ENCODE data around the gene LRP1B. TPM values are rescaled to one million over a fixed set of nuclear protein-coding genes. Genes with fewer than 3 reads are reported as not detected.

Gene LRP1B
- total and polyA plus RNA-seq, 5 experiments from 2014 or later, result not detected

DNA sequence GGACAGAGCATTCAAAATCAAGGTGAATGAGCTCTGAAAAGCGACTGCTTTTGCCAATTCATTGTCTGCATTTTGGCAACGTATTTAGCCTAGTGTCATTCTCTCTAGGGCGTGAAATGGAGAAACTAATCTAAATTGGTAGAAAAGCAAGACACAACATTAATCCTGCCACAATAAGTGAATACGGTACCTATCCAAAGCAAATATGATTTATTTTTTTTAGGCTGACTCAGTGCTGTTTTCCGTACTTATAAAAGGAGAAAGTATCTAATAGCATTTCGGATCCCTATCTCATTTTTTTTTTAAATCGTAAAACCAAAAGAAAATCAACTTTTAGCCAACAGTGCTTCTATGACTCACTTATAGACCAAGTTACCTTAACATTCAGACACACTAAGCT, 672.5 kb downstream of the LRP1B start:
- DNase-seq, result no peak
- no peak for ATAC-seq
- Mint-ChIP-seq H3K36me3 (no peaks in the 10 kb centered on the region), H3K4me1 (no peaks in the 10 kb centered on the region), H3K4me3 (no peak overlapping the region), H3K27me3 (no peaks in the 10 kb centered on the region), H3K27ac (no peak overlapping the region), H3K9me3 (peaks cover 0 to 26% (median 3%) of the 10 kb centered on the region in 9 donors)
- POLR2A ChIA-PET, result no interaction called here

DNA sequence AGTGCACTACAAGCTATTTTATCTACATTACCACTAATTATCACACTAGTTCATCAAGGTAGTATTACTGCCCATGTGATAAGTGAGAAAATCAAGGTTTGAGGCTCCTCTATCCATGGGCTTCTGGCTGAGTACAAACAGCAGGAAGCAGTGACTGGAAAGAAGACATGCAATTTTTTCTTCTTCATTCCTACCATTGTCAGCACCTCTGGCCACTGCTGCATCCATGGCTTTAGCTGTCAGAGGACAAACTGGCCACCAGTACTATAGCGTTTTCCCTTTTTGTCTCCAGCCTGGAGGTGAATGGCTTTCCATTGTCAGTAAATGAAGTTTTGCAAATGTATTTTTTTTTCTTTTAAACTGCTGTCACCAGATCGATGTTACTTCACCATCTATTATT, 674.9 kb downstream of the LRP1B start:
- no peak overlapping the region for H3K27ac Mint-ChIP-seq
- ATAC-seq, result no peak
- H3K4me1 Mint-ChIP-seq, result no peaks in the 10 kb centered on the region
- POLR2A ChIA-PET, result no interaction called here
- H3K9me3 Mint-ChIP-seq, result peaks cover 0 to 26% (median 5%) of the 10 kb centered on the region in 9 donors
- no peaks in the 10 kb centered on the region for H3K36me3 Mint-ChIP-seq
- no peak for DNase-seq
- no peak overlapping the region for H3K4me3 Mint-ChIP-seq
- no peaks in the 10 kb centered on the region for H3K27me3 Mint-ChIP-seq

- H3K9me3 Mint-ChIP-seq, result peaks cover 0 to 26% (median 4%) of the 10 kb centered on the region in 9 donors
- no peaks in the 10 kb centered on the region for H3K36me3 Mint-ChIP-seq
- no peak overlapping the region for H3K27ac Mint-ChIP-seq
- ATAC-seq, result no peak
- POLR2A ChIA-PET, result no interaction called here
- H3K4me1 Mint-ChIP-seq, result no peaks in the 10 kb centered on the region
- H3K27me3 Mint-ChIP-seq, result no peaks in the 10 kb centered on the region
- DNase-seq, result no peak
- no peak overlapping the region for H3K4me3 Mint-ChIP-seq
Observed at GRCh38 chr2:141455211-141455826, 675.5 kb downstream of the LRP1B start.

DNA sequence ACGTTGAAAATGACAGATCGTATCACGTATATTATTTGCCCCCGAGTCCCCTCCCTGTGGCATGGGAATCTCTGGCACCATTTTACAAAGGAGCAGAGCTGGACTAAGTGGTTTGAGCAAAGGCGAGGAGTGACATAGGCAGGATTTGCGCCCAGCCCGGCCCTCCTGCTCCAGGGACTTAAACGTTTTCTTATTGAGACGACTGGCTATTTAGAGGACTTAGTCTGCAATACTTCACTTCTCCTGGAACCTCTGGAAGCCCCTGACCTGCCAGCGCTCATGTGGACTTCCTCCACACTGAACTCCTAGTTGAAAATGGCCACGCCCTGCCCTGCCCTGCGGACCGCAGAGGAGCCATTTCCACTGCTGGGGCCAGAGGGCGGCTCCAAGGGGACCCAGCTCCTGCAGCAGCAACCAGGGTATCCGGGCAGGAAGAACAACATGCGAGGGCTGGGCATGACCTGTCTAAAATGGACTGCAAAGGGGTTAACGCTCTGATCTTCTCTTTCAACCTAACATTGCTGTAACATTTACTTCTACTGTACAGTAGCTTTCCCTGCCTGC, 690.7 kb downstream of the LRP1B start:
- Mint-ChIP-seq H3K27ac (no peak overlapping the region), H3K27me3 (no peaks in the 10 kb centered on the region), H3K9me3 (peaks cover 0 to 22% (median 4%) of the 10 kb centered on the region in 9 donors), H3K36me3 (no peaks in the 10 kb centered on the region), H3K4me3 (no peak overlapping the region), H3K4me1 (no peaks in the 10 kb centered on the region)
- ATAC-seq, result no peak
- POLR2A ChIA-PET, result no interaction called here
- DNase-seq, result no peak

- Mint-ChIP-seq H3K27ac (no peak overlapping the region), H3K9me3 (peaks cover 0 to 22% (median 6%) of the 10 kb centered on the region in 9 donors), H3K4me3 (no peak overlapping the region), H3K27me3 (no peaks in the 10 kb centered on the region), H3K36me3 (no peaks in the 10 kb centered on the region), H3K4me1 (no peaks in the 10 kb centered on the region)
- DNase-seq (no peak), ATAC-seq (no peak)
- POLR2A ChIA-PET, result no interaction called here
Observed at GRCh38 chr2:141439524-141439923, 691.3 kb downstream of the LRP1B start.

DNA sequence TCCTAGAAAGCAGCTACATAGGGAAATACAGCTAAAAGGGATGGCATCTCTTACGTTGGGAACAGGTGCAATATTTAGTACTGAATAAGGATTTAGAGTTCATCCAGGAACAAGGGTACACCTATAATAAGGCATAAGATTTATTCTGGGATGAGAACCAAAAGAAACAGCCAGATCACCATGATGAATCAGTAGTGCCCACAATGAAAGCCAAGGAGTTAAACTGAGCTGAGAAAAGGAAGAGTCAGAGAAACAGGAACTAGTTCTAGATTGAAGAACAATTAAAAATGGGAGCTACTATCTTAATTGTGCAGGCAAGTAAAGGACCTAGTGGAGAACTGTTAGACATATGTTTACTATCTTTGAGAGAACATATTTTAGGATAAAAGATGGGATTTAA, 692.3 kb downstream of the LRP1B start:
- Mint-ChIP-seq H3K4me3 (no peak overlapping the region), H3K27ac (no peak overlapping the region), H3K4me1 (no peaks in the 10 kb centered on the region), H3K9me3 (peaks cover 0 to 23% (median 7%) of the 10 kb centered on the region in 9 donors), H3K36me3 (no peaks in the 10 kb centered on the region), H3K27me3 (no peaks in the 10 kb centered on the region)
- POLR2A ChIA-PET, result no interaction called here
- DNase-seq, result no peak
- no peak for ATAC-seq

DNA sequence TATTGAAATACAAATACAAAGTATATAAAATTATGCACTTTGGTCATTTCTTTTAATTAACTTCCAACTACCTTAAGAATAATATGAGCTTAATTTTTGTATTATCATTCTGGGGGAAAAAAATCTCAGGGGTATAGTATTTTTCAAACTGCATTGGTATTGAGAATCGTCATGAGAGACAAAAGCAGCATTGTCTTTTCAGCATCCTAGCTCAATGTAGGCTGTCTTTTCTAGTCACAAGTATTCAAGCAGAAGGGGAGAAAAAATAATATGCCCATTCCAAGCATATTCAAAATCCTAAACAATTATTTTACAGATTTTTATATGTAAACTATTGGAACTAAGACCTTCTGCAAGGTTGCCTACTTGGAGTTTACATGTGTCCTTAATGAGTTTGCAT, 693.3 kb downstream of the LRP1B start:
- Mint-ChIP-seq H3K4me1 (no peaks in the 10 kb centered on the region), H3K27me3 (no peaks in the 10 kb centered on the region)
- POLR2A ChIA-PET, result no interaction called here

DNA sequence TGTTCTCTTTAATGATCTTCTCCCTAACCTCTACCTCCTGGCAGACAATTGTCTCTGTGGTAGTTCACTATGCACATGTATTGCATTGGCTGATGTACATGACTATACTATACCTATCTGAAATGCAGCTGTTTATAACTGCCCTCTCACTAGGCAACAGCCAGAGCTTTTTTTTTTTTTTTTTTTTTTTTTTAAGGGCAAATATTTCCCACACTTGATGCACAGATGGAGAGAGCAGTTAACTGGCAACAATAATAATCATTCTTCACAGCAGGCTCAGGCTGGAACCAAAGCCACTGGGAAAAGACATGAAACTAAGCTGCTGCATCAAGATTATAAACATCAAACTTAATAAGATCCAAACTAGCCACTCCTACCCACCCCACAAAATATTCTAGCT, 707.7 kb downstream of the LRP1B start:
- no peak overlapping the region for H3K4me3 Mint-ChIP-seq
- no peak overlapping the region for H3K27ac Mint-ChIP-seq
- DNase-seq, result no peak
- peaks cover 0 to 16% (median 7%) of the 10 kb centered on the region in 9 donors for H3K9me3 Mint-ChIP-seq
- no peak for ATAC-seq
- no peaks in the 10 kb centered on the region for H3K36me3 Mint-ChIP-seq
- H3K27me3 Mint-ChIP-seq, result no peaks in the 10 kb centered on the region
- POLR2A ChIA-PET, result no interaction called here
- H3K4me1 Mint-ChIP-seq, result no peaks in the 10 kb centered on the region

More for the DNA sequence above, 693.3 kb downstream of the LRP1B start:
- H3K27ac Mint-ChIP-seq, result no peak overlapping the region
- H3K9me3 Mint-ChIP-seq, result peaks cover 0 to 32% (median 7%) of the 10 kb centered on the region in 9 donors
- ATAC-seq (no peak), DNase-seq (no peak)
- no peak overlapping the region for H3K4me3 Mint-ChIP-seq
- H3K36me3 Mint-ChIP-seq, result no peaks in the 10 kb centered on the region

DNA sequence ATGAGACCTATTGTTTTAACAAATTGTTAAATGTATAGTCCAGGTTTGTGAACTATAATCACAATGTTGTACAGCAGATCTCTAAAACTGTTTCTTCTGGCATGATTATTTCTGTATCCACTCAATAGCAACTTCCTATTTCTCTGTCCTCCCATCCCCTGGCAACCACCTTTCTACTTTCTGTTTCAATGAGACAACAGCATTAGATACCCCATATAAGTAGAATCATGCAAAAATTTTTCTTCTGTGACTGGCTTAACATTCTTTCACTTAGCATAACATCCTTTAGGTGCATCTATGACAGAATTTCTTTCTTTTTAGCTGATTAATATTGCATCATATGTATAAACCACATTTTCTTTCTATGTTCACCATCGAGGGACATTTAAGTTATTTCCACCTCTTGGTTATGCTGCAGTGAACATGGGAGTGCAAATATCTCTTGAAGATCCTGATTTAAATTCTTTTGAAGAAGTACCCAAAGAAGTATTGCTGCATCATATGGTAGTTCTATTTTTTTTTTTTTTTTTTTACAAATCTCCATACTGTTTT, 713.5 kb downstream of the LRP1B start:
- POLR2A ChIA-PET, result no interaction called here

GRCh38 chr2:141411419-141411818, 719.4 kb downstream of the LRP1B start:
- no peak for ATAC-seq
- no peak for DNase-seq
- POLR2A ChIA-PET, result no interaction called here
- H3K4me1 Mint-ChIP-seq, result no peaks in the 10 kb centered on the region
- H3K4me3 Mint-ChIP-seq, result no peak overlapping the region
- no peaks in the 10 kb centered on the region for H3K27me3 Mint-ChIP-seq
- H3K27ac Mint-ChIP-seq, result no peak overlapping the region
- H3K9me3 Mint-ChIP-seq, result peaks cover 0 to 10% (median 4%) of the 10 kb centered on the region in 9 donors
- no peaks in the 10 kb centered on the region for H3K36me3 Mint-ChIP-seq

More for the DNA sequence above, 713.5 kb downstream of the LRP1B start:
- DNase-seq, result no peak
- no peak overlapping the region for H3K4me3 Mint-ChIP-seq
- H3K9me3 Mint-ChIP-seq, result peaks cover 0 to 25% (median 10%) of the 10 kb centered on the region in 9 donors
- H3K36me3 Mint-ChIP-seq, result no peaks in the 10 kb centered on the region
- no peaks in the 10 kb centered on the region for H3K27me3 Mint-ChIP-seq
- ATAC-seq, result no peak
- no peaks in the 10 kb centered on the region for H3K4me1 Mint-ChIP-seq
- no peak overlapping the region for H3K27ac Mint-ChIP-seq

DNA sequence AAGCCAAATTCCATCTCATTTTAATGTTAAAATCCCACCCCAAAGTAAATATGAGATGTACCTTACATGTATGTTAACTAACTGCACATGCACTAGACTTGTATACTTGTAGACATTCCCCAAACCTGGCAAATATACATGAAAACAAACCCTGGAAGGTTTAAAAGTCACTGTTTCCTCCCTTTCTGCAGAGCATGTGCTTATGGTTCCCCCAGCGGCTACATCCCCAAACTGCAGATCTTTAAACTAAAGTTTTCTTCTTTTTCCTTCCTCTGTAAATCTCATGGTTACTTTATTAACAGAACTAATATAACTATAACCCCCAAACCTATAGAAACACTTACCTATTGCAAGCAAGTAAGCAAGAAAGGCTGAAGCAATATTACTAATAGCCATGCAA, 731.5 kb downstream of the LRP1B start:
- Mint-ChIP-seq H3K4me3 (no peak overlapping the region), H3K27ac (no peak overlapping the region), H3K9me3 (peaks cover 0 to 17% (median 0%) of the 10 kb centered on the region in 9 donors), H3K4me1 (no peaks in the 10 kb centered on the region), H3K36me3 (no peaks in the 10 kb centered on the region), H3K27me3 (no peaks in the 10 kb centered on the region)
- no peak for ATAC-seq
- POLR2A ChIA-PET, result no interaction called here
- DNase-seq, result no peak

GRCh38 chr2:141393214-141393545, 737.6 kb downstream of the LRP1B start:
- POLR2A ChIA-PET, result no interaction called here
- Mint-ChIP-seq H3K27ac (no peak overlapping the region), H3K36me3 (no peaks in the 10 kb centered on the region), H3K27me3 (no peaks in the 10 kb centered on the region), H3K4me1 (no peaks in the 10 kb centered on the region), H3K9me3 (peaks cover 0 to 24% (median 4%) of the 10 kb centered on the region in 9 donors), H3K4me3 (no peak overlapping the region)
- ATAC-seq, result no peak
- no peak for DNase-seq

GRCh38 chr2:141392517-141393213, 738.2 kb downstream of the LRP1B start:
- no peaks in the 10 kb centered on the region for H3K27me3 Mint-ChIP-seq
- ATAC-seq (no peak), DNase-seq (no peak)
- H3K4me3 Mint-ChIP-seq, result no peak overlapping the region
- POLR2A ChIA-PET, result no interaction called here
- H3K9me3 Mint-ChIP-seq, result peaks cover 0 to 24% (median 4%) of the 10 kb centered on the region in 9 donors
- H3K27ac Mint-ChIP-seq, result no peak overlapping the region
- no peaks in the 10 kb centered on the region for H3K4me1 Mint-ChIP-seq
- no peaks in the 10 kb centered on the region for H3K36me3 Mint-ChIP-seq
